ENCODE measurements around the gene CBX1. TPM values are rescaled to one million over a fixed set of nuclear protein-coding genes. Genes with fewer than 3 reads are reported as not detected.
"Not testable (repeated sequence)": the region's sequence is repeated elsewhere in the genome, so short reads cannot be mapped to it uniquely, and the experiment has no call there.

Gene CBX1
- total RNA-seq, 2 experiments from 2014 or later, result 61.6 to 63.0 TPM

- no peaks in the 10 kb centered on the region for H3K27me3 Mint-ChIP-seq (ENCODE audit: low read depth)
- peaks cover 28% of the 10 kb centered on the region for H3K36me3 Mint-ChIP-seq (ENCODE audit: low read depth)
- no peak overlapping the region for H3K4me3 Mint-ChIP-seq
- no peaks in the 10 kb centered on the region for H3K4me1 Mint-ChIP-seq (ENCODE audit: low read depth)
- no peaks in the 10 kb centered on the region for H3K9me3 Mint-ChIP-seq
- peak overlapping the region; percentile 59 for H3K27ac Mint-ChIP-seq
- DNase-seq, result no peak
- CTCF ChIA-PET, result interaction anchor here (0.5 to 2.7 kb wide), 10 partner anchors 8 to 119 kb away, joined by 3 to 12 read pairs (median 5); no protein-coding TSS in a partner anchor
- intact Hi-C loops (cut with micrococcal nuclease), result no loop called here
Observed at GRCh38 chr17:48068491-48068961, 32.8 kb downstream of the CBX1 start.

- H3K27ac Mint-ChIP-seq; DNase-seq; H3K4me1 Mint-ChIP-seq (ENCODE audit: low read depth); H3K27me3 Mint-ChIP-seq (ENCODE audit: low read depth); H3K9me3 Mint-ChIP-seq; intact Hi-C loops (cut with micrococcal nuclease); H3K4me3 Mint-ChIP-seq: not testable (repeated sequence)
- H3K36me3 Mint-ChIP-seq (ENCODE audit: low read depth), result peaks cover 26% of the 10 kb centered on the region
- CTCF ChIA-PET, result interaction anchor here (0.8 to 2.7 kb wide), 9 partner anchors 8 to 118 kb away, joined by 3 to 12 read pairs (median 5); no protein-coding TSS in a partner anchor
Observed at GRCh38 chr17:48067808-48068207, 33.5 kb downstream of the CBX1 start.

- CTCF ChIA-PET, result interaction anchor here (0.6 to 2.7 kb wide), 6 partner anchors 7 to 42 kb away, joined by 3 to 12 read pairs (median 4); no protein-coding TSS in a partner anchor
- no peaks in the 10 kb centered on the region for H3K27me3 Mint-ChIP-seq (ENCODE audit: low read depth)
- no peak overlapping the region for H3K4me3 Mint-ChIP-seq
- H3K36me3 Mint-ChIP-seq (ENCODE audit: low read depth), result peaks cover 30% of the 10 kb centered on the region
- intact Hi-C loops (cut with micrococcal nuclease), result no loop called here
- H3K9me3 Mint-ChIP-seq, result no peaks in the 10 kb centered on the region
- no peaks in the 10 kb centered on the region for H3K4me1 Mint-ChIP-seq (ENCODE audit: low read depth)
- DNase-seq, result no peak
- no peak overlapping the region for H3K27ac Mint-ChIP-seq
Observed at GRCh38 chr17:48067245-48067644, 34.0 kb downstream of the CBX1 start.

DNA sequence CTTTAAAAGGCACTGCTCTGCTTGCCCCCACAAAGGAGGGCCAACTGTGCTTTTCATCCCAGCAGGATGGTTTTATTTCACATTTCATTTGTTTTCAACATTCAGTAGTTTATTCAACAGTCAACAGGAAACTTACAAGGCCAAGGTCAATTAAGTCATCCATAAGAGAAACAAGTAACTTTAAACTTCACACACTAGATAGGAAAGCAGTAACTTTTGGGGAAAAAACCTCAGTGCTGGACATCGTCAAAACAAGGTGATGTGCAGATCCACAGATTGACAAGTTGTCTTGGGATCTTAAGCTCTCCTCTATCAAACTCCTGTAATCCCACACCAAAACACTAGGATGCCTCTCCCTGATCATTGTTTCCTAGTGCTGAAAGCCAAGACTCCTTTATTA is 34.6 kb downstream of the CBX1 start:
- Mint-ChIP-seq H3K4me3 (no peak overlapping the region), H3K36me3 (ENCODE audit: low read depth) (peaks cover 30% of the 10 kb centered on the region), H3K27me3 (ENCODE audit: low read depth) (no peaks in the 10 kb centered on the region), H3K4me1 (ENCODE audit: low read depth) (no peaks in the 10 kb centered on the region), H3K27ac (no peak overlapping the region), H3K9me3 (no peaks in the 10 kb centered on the region)
- DNase-seq, result no peak
- intact Hi-C loops (cut with micrococcal nuclease), result no loop called here
- CTCF ChIA-PET, result interaction anchor here (0.8 to 2.7 kb wide), 5 partner anchors 9 to 41 kb away, joined by 3 to 12 read pairs (median 4); no protein-coding TSS in a partner anchor

DNA sequence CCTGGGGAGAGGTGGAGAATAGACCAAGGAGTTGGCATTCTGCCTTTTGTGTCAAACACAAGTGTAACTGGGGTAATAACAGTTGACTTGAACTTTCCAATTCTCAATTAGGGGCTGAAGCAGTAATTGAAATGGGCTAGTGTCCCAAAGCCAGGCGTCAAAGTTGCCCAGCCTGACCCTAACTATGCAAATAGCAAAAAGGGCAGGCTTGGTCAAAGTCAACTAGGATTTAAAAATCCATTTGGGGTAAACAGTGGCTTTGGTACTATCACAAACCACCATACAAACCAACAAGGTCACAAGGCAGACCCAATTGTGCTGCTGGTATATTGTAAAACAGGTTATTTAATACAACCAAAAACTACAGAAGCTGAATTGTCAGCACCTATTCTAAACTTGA is 35.1 kb downstream of the CBX1 start:
- Mint-ChIP-seq H3K4me1 (ENCODE audit: low read depth) (no peaks in the 10 kb centered on the region), H3K36me3 (ENCODE audit: low read depth) (peaks cover 29% of the 10 kb centered on the region), H3K9me3 (no peaks in the 10 kb centered on the region), H3K4me3 (no peak overlapping the region), H3K27ac (no peak overlapping the region), H3K27me3 (ENCODE audit: low read depth) (no peaks in the 10 kb centered on the region)
- CTCF ChIA-PET, result interaction anchor here (1.1 to 1.9 kb wide), 4 partner anchors 9 to 41 kb away, joined by 3 to 7 read pairs (median 4); no protein-coding TSS in a partner anchor
- intact Hi-C loops (cut with micrococcal nuclease), result no loop called here
- no peak for DNase-seq

DNA sequence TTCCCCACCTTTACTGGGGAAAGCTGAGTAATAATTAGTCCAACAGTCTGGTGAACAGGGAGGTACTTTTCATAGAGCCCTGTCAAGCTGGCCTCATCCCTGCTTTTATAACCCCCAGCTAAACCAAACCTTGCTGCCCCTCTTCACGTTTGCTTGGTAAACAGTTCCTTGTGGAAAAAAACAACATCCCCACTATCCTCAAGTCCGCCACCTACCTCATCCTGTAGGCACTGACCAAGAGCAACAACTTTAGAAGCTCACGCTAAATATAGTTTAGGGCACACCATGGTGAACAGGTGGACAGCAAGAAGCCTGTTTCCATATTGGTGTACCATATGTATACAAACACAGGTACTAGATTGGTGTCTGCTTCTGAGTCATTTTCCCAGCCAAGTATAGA is 36.6 kb downstream of the CBX1 start:
- Mint-ChIP-seq H3K27ac (no peak overlapping the region), H3K9me3 (no peaks in the 10 kb centered on the region), H3K27me3 (ENCODE audit: low read depth) (no peaks in the 10 kb centered on the region), H3K4me1 (ENCODE audit: low read depth) (peaks cover 5% of the 10 kb centered on the region), H3K36me3 (ENCODE audit: low read depth) (peaks cover 39% of the 10 kb centered on the region), H3K4me3 (no peak overlapping the region)
- CTCF ChIA-PET, result interaction anchor here (0.6 to 1.9 kb wide), 8 partner anchors 9 to 162 kb away, joined by 3 to 9 read pairs (median 5); no protein-coding TSS in a partner anchor
- intact Hi-C loops (cut with micrococcal nuclease), result no loop called here
- no peak for DNase-seq

DNA sequence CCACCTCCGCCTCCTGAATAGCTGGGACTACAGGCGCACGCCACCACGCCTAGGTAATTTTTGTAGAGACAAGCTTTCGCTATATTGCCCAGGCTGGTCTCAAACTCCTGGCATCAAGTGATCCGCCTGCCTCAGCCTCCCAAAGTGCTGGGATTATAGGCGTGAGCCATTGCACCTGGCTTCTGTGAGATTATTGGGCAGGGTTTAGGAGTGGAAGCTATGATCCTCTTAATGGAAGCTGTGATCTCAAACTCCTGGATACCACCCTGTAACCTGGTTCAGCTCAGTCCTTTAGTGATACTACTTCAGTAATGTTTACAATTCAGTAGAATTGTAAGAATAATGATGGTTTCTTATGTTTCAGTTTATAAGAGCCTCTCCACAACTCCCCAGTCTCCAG is 39.0 kb downstream of the CBX1 start:
- CTCF ChIA-PET, result interaction anchor here (0.8 to 2.3 kb wide), 4 partner anchors 13 to 37 kb away, joined by 3 to 9 read pairs (median 4); no protein-coding TSS in a partner anchor
- Mint-ChIP-seq H3K36me3 (ENCODE audit: low read depth) (peaks cover 52% of the 10 kb centered on the region), H3K9me3 (no peaks in the 10 kb centered on the region), H3K27ac (no peak overlapping the region), H3K4me3 (no peak overlapping the region), H3K27me3 (ENCODE audit: low read depth) (no peaks in the 10 kb centered on the region), H3K4me1 (ENCODE audit: low read depth) (peaks cover 17% of the 10 kb centered on the region)
- no peak for DNase-seq
- intact Hi-C loops (cut with micrococcal nuclease), result no loop called here

DNA sequence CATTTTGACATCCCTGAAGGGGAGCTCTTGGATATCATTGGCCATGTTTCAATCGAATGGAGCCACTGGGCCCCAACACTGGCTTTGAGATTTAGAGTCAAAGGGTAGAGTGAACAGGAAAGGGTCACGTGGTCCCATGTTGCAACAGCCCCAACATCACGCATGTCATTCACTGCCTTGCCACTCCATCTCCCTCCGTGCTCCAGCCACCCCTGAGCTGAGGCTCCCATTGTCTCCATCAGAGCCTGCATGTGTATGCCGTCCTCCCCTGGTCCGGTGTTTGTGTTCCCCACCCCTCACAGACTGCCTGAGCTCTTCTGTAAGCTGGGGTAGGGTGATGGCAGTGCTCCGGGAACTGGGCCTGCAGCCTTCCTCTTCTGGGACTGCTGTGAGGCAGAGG is 41.0 kb downstream of the CBX1 start:
- peak overlapping the region; percentile 31 for H3K27ac Mint-ChIP-seq
- no peak for DNase-seq
- H3K4me1 Mint-ChIP-seq (ENCODE audit: low read depth), result peaks cover 35% of the 10 kb centered on the region
- intact Hi-C loops (cut with micrococcal nuclease), result no loop called here
- H3K4me3 Mint-ChIP-seq, result no peak overlapping the region
- no peaks in the 10 kb centered on the region for H3K9me3 Mint-ChIP-seq
- no peaks in the 10 kb centered on the region for H3K27me3 Mint-ChIP-seq (ENCODE audit: low read depth)
- CTCF ChIA-PET, result interaction anchor here (1.6 to 2.1 kb wide), 2 partner anchors 14 to 35 kb away, joined by 3 to 4 read pairs; no protein-coding TSS in a partner anchor
- peaks cover 65% of the 10 kb centered on the region for H3K36me3 Mint-ChIP-seq (ENCODE audit: low read depth)

DNA sequence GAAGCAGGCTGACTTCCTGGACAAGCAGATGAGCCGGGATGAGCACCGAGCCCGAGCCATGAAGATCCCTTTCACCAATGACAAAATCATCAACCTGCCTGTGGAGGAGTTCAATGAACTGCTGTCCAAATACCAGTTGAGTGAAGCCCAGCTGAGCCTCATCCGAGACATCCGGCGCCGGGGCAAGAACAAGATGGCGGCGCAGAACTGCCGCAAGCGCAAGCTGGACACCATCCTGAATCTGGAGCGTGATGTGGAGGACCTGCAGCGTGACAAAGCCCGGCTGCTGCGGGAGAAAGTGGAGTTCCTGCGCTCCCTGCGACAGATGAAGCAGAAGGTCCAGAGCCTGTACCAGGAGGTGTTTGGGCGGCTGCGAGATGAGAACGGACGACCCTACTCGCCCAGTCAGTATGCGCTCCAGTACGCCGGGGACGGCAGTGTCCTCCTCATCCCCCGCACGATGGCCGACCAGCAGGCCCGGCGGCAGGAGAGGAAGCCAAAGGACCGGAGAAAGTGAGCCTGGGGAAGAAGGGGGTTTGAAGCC is 42.1 kb downstream of the CBX1 start:
- H3K4me3 Mint-ChIP-seq, result no peak overlapping the region
- H3K27me3 Mint-ChIP-seq (ENCODE audit: low read depth), result no peaks in the 10 kb centered on the region
- CTCF ChIA-PET, result interaction anchor here (1.2 to 2.4 kb wide), 4 partner anchors 9 to 34 kb away, joined by 3 to 8 read pairs (median 7); no protein-coding TSS in a partner anchor
- no peak for DNase-seq
- H3K36me3 Mint-ChIP-seq (ENCODE audit: low read depth), result peaks cover 60% of the 10 kb centered on the region
- intact Hi-C loops (cut with micrococcal nuclease), result no loop called here
- H3K9me3 Mint-ChIP-seq, result no peaks in the 10 kb centered on the region
- peaks cover 42% of the 10 kb centered on the region for H3K4me1 Mint-ChIP-seq (ENCODE audit: low read depth)
- peak overlapping the region; percentile 81 for H3K27ac Mint-ChIP-seq

- H3K4me3 Mint-ChIP-seq, result no peak overlapping the region
- DNase-seq, result no peak
- H3K27me3 Mint-ChIP-seq (ENCODE audit: low read depth), result no peaks in the 10 kb centered on the region
- peaks cover 48% of the 10 kb centered on the region for H3K4me1 Mint-ChIP-seq (ENCODE audit: low read depth)
- H3K27ac Mint-ChIP-seq, result peak overlapping the region; percentile 81
- intact Hi-C loops (cut with micrococcal nuclease), result no loop called here
- H3K36me3 Mint-ChIP-seq (ENCODE audit: low read depth), result peaks cover 61% of the 10 kb centered on the region
- CTCF ChIA-PET, result interaction anchor here (0.8 to 2.4 kb wide), 5 partner anchors 8 to 33 kb away, joined by 3 to 8 read pairs (median 6); no protein-coding TSS in a partner anchor
- H3K9me3 Mint-ChIP-seq, result no peaks in the 10 kb centered on the region
Observed at GRCh38 chr17:48058393-48059124, 42.7 kb downstream of the CBX1 start.

DNA sequence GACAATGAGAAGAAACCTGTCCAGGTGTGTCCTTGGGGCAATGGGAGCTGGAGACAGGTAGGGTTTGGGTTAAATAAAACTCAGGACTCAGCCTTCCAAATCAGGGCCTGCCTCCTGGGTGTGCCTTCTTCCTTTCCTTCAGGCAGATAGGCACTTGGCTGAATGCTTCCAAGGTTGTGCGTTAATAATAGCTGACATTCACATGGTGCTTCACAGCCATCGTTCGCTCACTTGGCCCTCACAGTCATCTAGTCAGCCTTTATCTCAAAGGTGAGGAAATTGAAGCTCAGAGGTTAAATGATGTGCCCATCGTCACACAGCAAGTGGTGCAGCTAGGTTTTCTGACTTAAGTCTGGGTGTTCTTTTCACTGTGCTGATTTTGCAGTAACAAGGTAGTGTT is 43.7 kb downstream of the CBX1 start:
- H3K4me1 Mint-ChIP-seq (ENCODE audit: low read depth), result peaks cover 58% of the 10 kb centered on the region
- H3K9me3 Mint-ChIP-seq, result no peaks in the 10 kb centered on the region
- H3K27me3 Mint-ChIP-seq (ENCODE audit: low read depth), result no peaks in the 10 kb centered on the region
- peaks cover 66% of the 10 kb centered on the region for H3K36me3 Mint-ChIP-seq (ENCODE audit: low read depth)
- H3K4me3 Mint-ChIP-seq, result no peak overlapping the region
- no peak for DNase-seq
- CTCF ChIA-PET, result interaction anchor here (0.8 to 2.4 kb wide), 4 partner anchors 9 to 32 kb away, joined by 3 to 8 read pairs (median 7); no protein-coding TSS in a partner anchor
- peak overlapping the region; percentile 99 for H3K27ac Mint-ChIP-seq
- intact Hi-C loops (cut with micrococcal nuclease), result no loop called here

DNA sequence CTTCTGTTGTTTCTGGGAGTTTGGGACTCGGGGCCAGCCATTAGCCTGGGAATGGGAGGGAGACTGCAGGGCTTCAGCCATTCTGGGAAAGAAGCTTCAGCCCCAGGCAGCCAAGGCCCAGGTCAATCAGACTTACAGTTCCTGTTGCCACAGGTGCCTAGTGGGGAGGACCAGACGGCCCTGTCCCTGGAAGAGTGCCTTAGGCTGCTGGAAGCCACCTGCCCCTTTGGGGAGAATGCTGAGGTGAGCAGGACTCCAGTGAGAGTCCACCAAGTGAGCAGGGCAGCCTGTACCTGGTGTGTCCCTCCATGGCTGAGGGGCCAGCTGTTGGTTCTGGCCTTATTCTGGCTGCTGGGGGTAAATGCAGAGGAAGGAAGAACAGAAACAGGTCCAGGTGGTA is 44.4 kb downstream of the CBX1 start:
- peak overlapping the region; percentile 99 for H3K27ac Mint-ChIP-seq
- peaks cover 67% of the 10 kb centered on the region for H3K36me3 Mint-ChIP-seq (ENCODE audit: low read depth)
- intact Hi-C loops (cut with micrococcal nuclease), result loop anchor here (1.0 kb wide), 1 partner anchor 9 kb away; the partner anchor contains the start of gene NFE2L1
- CTCF ChIA-PET, result interaction anchor here (1.1 to 2.4 kb wide), 7 partner anchors 8 to 52 kb away, joined by 3 to 9 read pairs (median 4); no protein-coding TSS in a partner anchor
- no peaks in the 10 kb centered on the region for H3K27me3 Mint-ChIP-seq (ENCODE audit: low read depth)
- H3K9me3 Mint-ChIP-seq, result no peaks in the 10 kb centered on the region
- H3K4me3 Mint-ChIP-seq, result peak overlapping the region; percentile 63
- DNase-seq, result no peak
- H3K4me1 Mint-ChIP-seq (ENCODE audit: low read depth), result peaks cover 64% of the 10 kb centered on the region

Data from activated naive CD4-positive, alpha-beta T cell treated with anti-CD3 and anti-CD28 coated beads for 36 hours (primary cell).